Measurements from ENCODE around the gene L3MBTL2.

Gene L3MBTL2

GRCh38 chr22:41261541-41262249 lies 56.6 kb downstream of the L3MBTL2 start:
- H3K27me3 ChIP-seq (ENCODE audit: insufficient read depth, insufficient read length) = no peaks in the 10 kb centered on the region
- TF ChIP-seq ZNF274 (IDR thresholded peaks at IDR 0.05; ENCODE audit: low read depth, low read length) = no peak
- no peak for TF ChIP-seq SUZ12 (IDR thresholded peaks at IDR 0.05; ENCODE audit: extremely low read depth, insufficient read depth, insufficient read length)
- no peak for TF ChIP-seq YY1 (IDR thresholded peaks at IDR 0.05; ENCODE audit: insufficient read depth, insufficient read length)
- H3K9me3 ChIP-seq (ENCODE audit: insufficient read depth, low read length) = no peaks in the 10 kb centered on the region
- H3K9ac ChIP-seq (ENCODE audit: insufficient read length, low read depth) = no peak overlapping the region
- DNase-seq (ENCODE audit: low read depth, low spot score) = no peak
- peaks cover 93% of the 10 kb centered on the region for H3K36me3 ChIP-seq (ENCODE audit: insufficient read depth, insufficient read length, low read length)
- no peak overlapping the region for H3K4me3 ChIP-seq (ENCODE audit: insufficient read length, low read depth)
- H3K4me1 ChIP-seq (ENCODE audit: insufficient read depth, insufficient read length) = peaks cover 9% of the 10 kb centered on the region

DNA sequence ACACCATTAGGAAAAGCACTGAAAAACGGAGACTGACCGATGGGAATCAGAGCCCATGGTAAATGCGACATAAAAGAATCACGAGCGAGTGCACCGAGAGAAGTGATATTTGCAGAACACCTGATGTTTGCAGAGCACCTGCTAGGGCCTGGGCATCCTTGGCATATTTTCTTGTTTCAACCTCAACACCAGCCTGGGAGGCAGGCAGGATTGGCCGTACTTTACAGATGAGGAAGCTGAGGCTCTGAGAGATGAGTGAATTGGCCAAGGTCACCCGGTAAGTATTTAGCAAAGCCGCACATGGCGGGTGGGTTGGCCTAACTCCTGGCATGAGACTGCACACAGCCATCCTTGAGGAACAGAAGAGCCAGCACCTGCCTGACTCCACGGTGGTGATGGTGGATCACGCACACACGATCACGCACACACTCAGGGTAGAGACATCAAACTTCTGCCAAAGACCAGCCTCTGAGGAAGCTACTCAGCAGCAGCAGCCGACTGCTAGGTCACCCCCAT lies 57.2 kb downstream of the L3MBTL2 start:
- H3K36me3 ChIP-seq (ENCODE audit: insufficient read depth, insufficient read length, low read length) = peaks cover 91% of the 10 kb centered on the region
- no peak overlapping the region for H3K9ac ChIP-seq (ENCODE audit: insufficient read length, low read depth)
- DNase-seq (ENCODE audit: low read depth, low spot score) = no peak
- no peaks in the 10 kb centered on the region for H3K27me3 ChIP-seq (ENCODE audit: insufficient read depth, insufficient read length)
- TF ChIP-seq SUZ12 (IDR thresholded peaks at IDR 0.05; ENCODE audit: extremely low read depth, insufficient read depth, insufficient read length) = no peak
- H3K4me1 ChIP-seq (ENCODE audit: insufficient read depth, insufficient read length) = peaks cover 4% of the 10 kb centered on the region
- H3K4me3 ChIP-seq (ENCODE audit: insufficient read length, low read depth) = no peak overlapping the region
- no peaks in the 10 kb centered on the region for H3K9me3 ChIP-seq (ENCODE audit: insufficient read depth, low read length)

GRCh38 chr22:41263704-41264103 lies 58.6 kb downstream of the L3MBTL2 start:
- no peak overlapping the region for H3K4me3 ChIP-seq (ENCODE audit: insufficient read length, low read depth)
- H3K4me1 ChIP-seq (ENCODE audit: insufficient read depth, insufficient read length) = no peaks in the 10 kb centered on the region
- no peak for DNase-seq (ENCODE audit: low read depth, low spot score)
- no peaks in the 10 kb centered on the region for H3K9me3 ChIP-seq (ENCODE audit: insufficient read depth, low read length)
- H3K9ac ChIP-seq (ENCODE audit: insufficient read length, low read depth) = no peak overlapping the region
- no peak for TF ChIP-seq ZNF274 (IDR thresholded peaks at IDR 0.05; ENCODE audit: low read depth, low read length)
- no peak for TF ChIP-seq SUZ12 (IDR thresholded peaks at IDR 0.05; ENCODE audit: extremely low read depth, insufficient read depth, insufficient read length)
- TF ChIP-seq YY1 (IDR thresholded peaks at IDR 0.05; ENCODE audit: insufficient read depth, insufficient read length) = no peak
- peaks cover 92% of the 10 kb centered on the region for H3K36me3 ChIP-seq (ENCODE audit: insufficient read depth, insufficient read length, low read length)
- no peaks in the 10 kb centered on the region for H3K27me3 ChIP-seq (ENCODE audit: insufficient read depth, insufficient read length)

GRCh38 chr22:41264408-41264941 lies 59.4 kb downstream of the L3MBTL2 start:
- Histone ChIP-seq H3K4me3 (ENCODE audit: insufficient read length, low read depth) (no peak overlapping the region), H3K27me3 (ENCODE audit: insufficient read depth, insufficient read length) (no peaks in the 10 kb centered on the region), H3K9ac (ENCODE audit: insufficient read length, low read depth) (no peak overlapping the region), H3K9me3 (ENCODE audit: insufficient read depth, low read length) (no peaks in the 10 kb centered on the region), H3K4me1 (ENCODE audit: insufficient read depth, insufficient read length) (no peaks in the 10 kb centered on the region), H3K36me3 (ENCODE audit: insufficient read depth, insufficient read length, low read length) (peaks cover 92% of the 10 kb centered on the region)
- no peak for TF ChIP-seq SUZ12 (IDR thresholded peaks at IDR 0.05; ENCODE audit: extremely low read depth, insufficient read depth, insufficient read length)
- TF ChIP-seq ZNF274 (IDR thresholded peaks at IDR 0.05; ENCODE audit: low read depth, low read length) = no peak
- TF ChIP-seq YY1 (IDR thresholded peaks at IDR 0.05; ENCODE audit: insufficient read depth, insufficient read length) = no peak
- no peak for DNase-seq (ENCODE audit: low read depth, low spot score)

DNA sequence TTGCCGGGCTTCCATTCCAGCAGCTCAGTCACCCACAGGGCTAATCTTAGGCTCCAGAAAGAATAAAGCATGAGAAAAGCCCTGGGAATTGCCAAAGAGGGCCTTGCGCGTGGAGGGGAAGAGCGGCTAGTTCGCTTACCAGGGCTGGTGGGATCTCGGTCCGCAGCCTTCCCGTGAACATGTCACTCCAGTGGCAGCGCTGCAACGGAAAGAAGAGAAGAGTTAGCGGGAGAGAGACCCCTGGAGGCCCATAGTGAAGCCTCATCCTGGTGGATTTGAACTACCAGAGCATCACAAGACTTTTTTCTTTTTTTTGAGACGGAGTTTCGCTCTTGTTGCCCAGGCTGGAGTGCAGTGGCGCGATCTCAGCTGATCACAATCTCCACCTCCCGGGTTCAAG lies 62.8 kb downstream of the L3MBTL2 start:
- TF ChIP-seq ZNF274 (IDR thresholded peaks at IDR 0.05; ENCODE audit: low read depth, low read length) = no peak
- no peak for TF ChIP-seq SUZ12 (IDR thresholded peaks at IDR 0.05; ENCODE audit: extremely low read depth, insufficient read depth, insufficient read length)
- TF ChIP-seq YY1 (IDR thresholded peaks at IDR 0.05; ENCODE audit: insufficient read depth, insufficient read length) = no peak
- no peak overlapping the region for H3K4me3 ChIP-seq (ENCODE audit: insufficient read length, low read depth)
- H3K36me3 ChIP-seq (ENCODE audit: insufficient read depth, insufficient read length, low read length) = peaks cover 84% of the 10 kb centered on the region

GRCh38 chr22:41271787-41272186 lies 66.7 kb downstream of the L3MBTL2 start:
- Histone ChIP-seq H3K36me3 (ENCODE audit: insufficient read depth, insufficient read length, low read length) (peaks cover 80% of the 10 kb centered on the region), H3K4me1 (ENCODE audit: insufficient read depth, insufficient read length) (no peaks in the 10 kb centered on the region), H3K27me3 (ENCODE audit: insufficient read depth, insufficient read length) (no peaks in the 10 kb centered on the region), H3K9ac (ENCODE audit: insufficient read length, low read depth) (no peak overlapping the region), H3K4me3 (ENCODE audit: insufficient read length, low read depth) (no peak overlapping the region), H3K9me3 (ENCODE audit: insufficient read depth, low read length) (no peaks in the 10 kb centered on the region)
- no peak for TF ChIP-seq YY1 (IDR thresholded peaks at IDR 0.05; ENCODE audit: insufficient read depth, insufficient read length)
- TF ChIP-seq SUZ12 (IDR thresholded peaks at IDR 0.05; ENCODE audit: extremely low read depth, insufficient read depth, insufficient read length) = no peak
- no peak for DNase-seq (ENCODE audit: low read depth, low spot score)

More for the DNA sequence above, 62.8 kb downstream of the L3MBTL2 start:
- Histone ChIP-seq H3K9me3 (ENCODE audit: insufficient read depth, low read length) (no peaks in the 10 kb centered on the region), H3K4me1 (ENCODE audit: insufficient read depth, insufficient read length) (no peaks in the 10 kb centered on the region), H3K9ac (ENCODE audit: insufficient read length, low read depth) (no peak overlapping the region), H3K27me3 (ENCODE audit: insufficient read depth, insufficient read length) (no peaks in the 10 kb centered on the region)
- no peak for DNase-seq (ENCODE audit: low read depth, low spot score)

GRCh38 chr22:41273128-41273527 lies 68.0 kb downstream of the L3MBTL2 start:
- TF ChIP-seq SUZ12 (IDR thresholded peaks at IDR 0.05; ENCODE audit: extremely low read depth, insufficient read depth, insufficient read length) = no peak
- TF ChIP-seq ZNF274 (IDR thresholded peaks at IDR 0.05; ENCODE audit: low read depth, low read length) = no peak
- no peak for TF ChIP-seq YY1 (IDR thresholded peaks at IDR 0.05; ENCODE audit: insufficient read depth, insufficient read length)
- DNase-seq (ENCODE audit: low read depth, low spot score) = no peak
- H3K9ac ChIP-seq (ENCODE audit: insufficient read length, low read depth) = no peak overlapping the region

More at GRCh38 chr22:41273128-41273527, 68.0 kb downstream of the L3MBTL2 start:
- Histone ChIP-seq H3K36me3 (ENCODE audit: insufficient read depth, insufficient read length, low read length) (peaks cover 78% of the 10 kb centered on the region), H3K4me3 (ENCODE audit: insufficient read length, low read depth) (no peak overlapping the region), H3K4me1 (ENCODE audit: insufficient read depth, insufficient read length) (no peaks in the 10 kb centered on the region), H3K27me3 (ENCODE audit: insufficient read depth, insufficient read length) (no peaks in the 10 kb centered on the region), H3K9me3 (ENCODE audit: insufficient read depth, low read length) (no peaks in the 10 kb centered on the region)

All from NT2/D1 (cell line).